SK-N-DZ (cell line): Measurements from ENCODE around the gene BAZ1B.

Experiments used
- small RNA-seq, 2 experiments: library from RNA; depleted of rRNA; stranded (forward); fragments of <200 nt; gene quantifications; one replicate each; pipeline ENCODE3, GENCODE V24; 2014

Gene BAZ1B

Small RNAs within 50 kb of the gene (small RNA-seq; reads per million reads assigned to genes)
- gene RF00019 (0 reads per million in 2 experiments), gene RNU6-1198P (0 reads per million in 2 experiments)
